GM18873 (cell line): ENCODE results near the gene YDJC.
"Not testable (repeated sequence)": the region's sequence is repeated elsewhere in the genome, so short reads cannot be mapped to it uniquely, and the experiment has no call there.

Experiments
- ATAC-seq: cut with Tn5 transposase; IDR thresholded peaks from one replicate; pipeline ENCODE4 v1.9.1; 2021; ENCODE audit warnings: mild to moderate bottlenecking, moderate library complexity, moderate number of reproducible peaks; ENCODE audit not compliant: unreplicated experiment, low FRiP score

The YDJC gene

GRCh38 chr22:21582801-21583740 lies 46.8 kb downstream of the YDJC start:
- ATAC-seq: no peak

GRCh38 chr22:21581009-21581713 lies 48.7 kb downstream of the YDJC start:
- ATAC-seq: not testable (repeated sequence)

DNA sequence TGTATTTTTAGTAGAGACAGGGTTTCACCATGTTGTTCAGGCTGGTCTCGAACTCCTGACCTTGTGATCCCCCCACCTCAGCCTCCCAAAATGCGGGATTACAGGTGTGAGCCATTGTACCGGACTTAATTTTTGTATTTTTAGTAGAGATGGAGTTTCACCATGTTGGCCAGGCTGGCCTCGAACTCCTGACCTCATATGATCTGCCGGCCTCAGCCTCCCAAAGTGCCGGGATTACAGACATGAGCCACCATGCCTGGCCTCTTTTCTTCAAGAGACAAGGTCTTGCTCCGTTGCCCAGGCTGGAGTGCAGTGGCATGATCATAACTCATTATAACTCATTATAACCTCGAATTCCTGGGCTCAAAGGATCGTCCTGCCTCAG lies 49.2 kb downstream of the YDJC start:
- ATAC-seq: not testable (repeated sequence)

- no peak for ATAC-seq
Measured at GRCh38 chr22:21579474-21579851, 50.4 kb downstream of the YDJC start.
